ENCODE data around the gene FCER2.

FCER2 gene

DNA sequence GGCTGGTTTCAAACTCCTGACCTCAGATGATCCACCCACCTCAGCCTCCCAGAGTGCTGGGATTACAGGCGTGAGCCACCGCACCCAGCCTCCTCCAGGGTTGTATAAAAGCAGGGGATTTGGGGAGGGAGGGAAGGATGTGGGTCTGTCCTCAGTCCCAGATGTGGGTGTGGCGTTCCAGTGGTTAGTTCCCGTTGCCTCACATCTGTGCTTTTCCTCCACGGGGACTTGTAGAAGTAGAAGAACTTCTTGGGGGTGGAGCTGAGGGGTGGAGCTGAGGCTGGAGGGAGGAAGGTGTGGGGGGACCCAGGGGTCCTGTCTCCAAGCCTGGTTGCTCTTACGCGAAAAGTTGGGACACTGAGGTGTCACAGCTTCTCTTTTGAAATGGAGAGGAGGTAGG lies 25.6 kb downstream of the FCER2 start:
- DNase-seq = no peak

DNA sequence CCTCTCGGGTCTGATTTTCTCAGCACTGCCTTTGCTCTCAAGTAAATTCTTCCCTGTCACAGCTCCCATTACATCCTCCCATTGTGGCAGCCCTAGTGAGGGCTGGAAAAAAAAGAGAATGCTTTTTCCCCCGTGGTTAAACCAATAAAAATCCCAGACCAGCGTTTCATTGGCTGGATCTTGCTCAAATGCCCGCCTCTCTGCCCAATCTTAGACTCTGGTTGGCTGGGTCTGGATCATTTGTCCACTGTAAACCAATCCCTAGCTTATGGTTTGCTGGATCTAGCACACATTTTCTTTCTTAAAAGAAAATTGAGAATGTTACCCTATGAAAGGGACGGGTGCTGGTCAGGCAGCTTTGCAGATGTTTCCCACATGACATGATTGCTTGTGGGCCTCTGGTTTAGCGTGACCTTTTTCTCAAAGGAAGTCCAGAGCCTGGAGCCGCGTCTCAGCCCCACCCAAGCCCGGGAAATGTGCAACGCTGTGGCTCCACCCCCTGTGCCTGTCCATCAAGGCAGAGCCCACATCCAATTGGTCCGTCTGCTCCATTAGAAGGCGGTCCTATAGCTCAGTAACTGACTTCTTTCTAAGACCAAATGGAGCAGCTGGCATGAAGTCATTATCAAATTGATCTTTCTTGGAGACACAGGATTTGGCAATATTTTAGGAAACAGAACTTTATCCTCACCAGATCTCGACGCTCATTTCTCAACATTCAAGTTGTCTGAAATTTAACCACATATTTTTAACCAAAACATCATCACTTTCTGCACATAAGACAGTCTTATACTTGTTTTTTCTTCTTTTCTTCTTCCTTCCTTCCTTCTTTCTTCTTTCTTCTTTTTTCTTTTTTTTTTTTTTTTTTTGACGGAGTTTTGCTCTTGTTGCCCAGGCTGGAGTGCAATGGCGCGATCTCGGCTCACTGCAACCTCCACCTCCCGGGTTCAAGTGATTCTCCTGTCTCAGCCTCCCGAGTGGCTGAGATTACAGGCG lies 27.6 kb downstream of the FCER2 start:
- peak; percentile 70 for DNase-seq

DNA sequence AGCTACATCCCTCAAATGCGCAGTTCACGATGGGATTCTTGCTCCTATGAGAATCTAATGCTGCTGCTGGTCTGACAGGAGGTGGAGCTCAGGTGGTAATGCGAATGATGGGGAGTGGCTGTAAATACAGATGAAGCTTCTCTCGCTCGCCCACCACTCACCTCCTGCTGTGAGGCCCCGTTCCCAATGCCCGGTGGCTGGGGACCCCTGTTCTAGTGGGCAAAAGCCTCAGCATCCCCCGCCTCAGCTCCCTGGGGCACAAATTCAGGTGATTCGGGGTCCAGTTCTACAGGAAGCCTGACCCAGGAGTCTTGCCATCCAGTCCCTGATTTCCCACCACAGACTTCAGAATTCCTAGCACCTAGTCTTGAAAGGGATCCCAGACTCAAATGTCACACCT lies 29.4 kb downstream of the FCER2 start:
- DNase-seq = no peak

DNA sequence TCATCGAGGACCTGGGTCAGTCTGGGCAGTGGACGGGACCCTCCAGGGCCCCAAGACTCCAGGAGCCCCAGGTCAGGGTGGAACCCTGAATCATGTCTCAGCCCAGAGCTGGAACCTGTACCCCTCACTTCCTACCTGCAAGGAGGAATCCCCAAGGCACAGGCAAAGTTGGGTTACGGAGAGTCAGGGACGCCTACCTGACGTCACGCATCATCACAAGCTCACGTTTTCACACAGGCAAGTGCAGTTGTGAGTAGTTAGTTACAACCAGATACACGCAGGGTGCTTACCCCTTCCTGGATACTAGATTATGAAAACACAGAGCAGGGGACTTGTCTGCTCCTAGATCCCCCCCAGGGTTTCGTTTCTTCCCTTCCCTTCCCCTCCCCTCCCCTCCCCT lies 31.1 kb downstream of the FCER2 start:
- no peak for DNase-seq

DNA sequence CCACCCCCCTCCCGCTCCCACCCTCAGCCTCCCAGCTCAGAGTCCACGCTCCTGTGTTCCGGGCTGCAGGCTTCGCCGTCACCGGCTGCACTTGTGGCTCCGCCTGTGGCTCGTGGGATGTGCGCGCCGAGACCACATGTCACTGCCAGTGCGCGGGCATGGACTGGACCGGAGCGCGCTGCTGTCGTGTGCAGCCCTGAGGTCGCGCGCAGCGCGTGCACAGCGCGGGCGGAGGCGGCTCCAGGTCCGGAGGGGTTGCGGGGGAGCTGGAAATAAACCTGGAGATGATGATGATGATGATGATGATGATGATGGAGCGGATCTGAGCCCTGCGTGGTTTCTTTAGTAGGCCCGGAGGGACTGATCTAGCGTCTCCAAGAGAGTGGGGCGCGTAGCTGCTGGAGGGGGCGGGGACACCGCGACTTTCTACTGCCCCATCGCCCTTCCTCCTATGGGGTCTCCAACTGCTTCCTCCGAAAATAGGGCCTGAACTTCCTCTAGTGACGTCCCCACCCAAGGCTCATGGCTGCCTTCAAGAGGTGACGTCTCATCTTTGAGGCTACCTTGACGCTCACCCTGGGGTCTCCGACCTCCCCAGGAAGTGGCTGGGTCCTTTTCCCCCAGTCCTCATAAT lies 31.7 kb downstream of the FCER2 start:
- no peak for DNase-seq

DNA sequence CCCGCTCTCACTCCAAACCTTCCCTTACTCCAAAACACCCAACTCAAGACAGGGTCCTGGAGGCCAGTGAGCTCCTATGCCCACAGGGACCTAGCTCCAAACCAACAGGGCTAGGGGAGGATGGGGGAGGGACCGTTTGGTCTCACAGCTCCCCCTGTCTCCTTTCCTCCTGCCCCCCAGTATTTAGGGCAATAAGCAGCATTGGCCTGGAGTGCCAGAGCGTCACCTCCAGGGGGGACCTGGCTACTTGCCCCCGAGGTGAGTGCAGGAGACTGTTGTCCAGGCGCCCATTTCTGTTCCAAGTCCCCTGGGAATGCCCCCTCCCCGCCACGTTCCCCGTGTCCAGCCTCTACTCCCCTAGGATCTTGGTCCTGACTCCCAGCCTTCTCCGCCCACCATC lies 32.3 kb downstream of the FCER2 start:
- DNase-seq = no peak

DNA sequence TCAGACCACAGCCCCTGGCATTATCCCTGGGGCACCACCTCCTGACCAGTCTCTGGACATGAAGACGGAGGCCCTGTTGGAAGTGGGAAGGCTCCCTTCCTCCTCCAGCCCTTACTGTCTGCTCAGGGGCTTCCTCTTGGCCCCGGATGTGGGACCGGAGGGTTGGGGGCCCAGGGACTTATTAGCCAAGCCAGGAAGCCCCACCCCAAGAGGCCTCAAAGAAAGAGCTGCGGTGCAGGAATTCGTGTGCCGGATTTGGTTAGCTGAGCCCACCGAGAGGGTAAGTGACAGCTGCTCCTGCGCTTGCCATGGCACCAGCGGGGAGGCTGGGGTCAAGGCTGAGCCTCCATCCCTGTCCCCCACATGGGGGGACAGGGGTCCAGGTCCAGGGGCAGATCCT lies 33.1 kb downstream of the FCER2 start, which contains the start of gene RETN:
Gene RETN (plus strand): TSS at position 208 of the 400 bp plus-strand sequence. CDS start 278 bp downstream, outside the sequence.
- no peak for DNase-seq

DNA sequence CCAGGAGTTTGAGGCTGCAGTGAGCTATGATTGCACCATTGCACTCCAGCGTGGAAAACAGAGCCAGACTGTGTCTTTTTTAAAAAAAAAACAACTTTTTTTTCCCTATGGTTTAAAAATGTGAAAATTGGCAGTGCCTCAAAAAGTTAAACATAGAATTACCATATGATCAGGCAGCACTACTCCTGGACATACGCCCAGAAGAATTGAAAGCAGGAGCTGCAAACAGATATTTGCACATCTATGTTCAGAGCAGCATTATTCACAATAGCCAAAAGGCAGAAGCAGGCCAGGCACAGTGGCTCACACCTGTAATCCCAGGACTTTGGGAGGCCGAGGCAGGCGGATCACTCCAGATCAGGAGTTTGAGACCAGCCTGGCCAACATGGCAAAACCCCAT lies 36.9 kb downstream of the FCER2 start:
- no peak for DNase-seq

DNA sequence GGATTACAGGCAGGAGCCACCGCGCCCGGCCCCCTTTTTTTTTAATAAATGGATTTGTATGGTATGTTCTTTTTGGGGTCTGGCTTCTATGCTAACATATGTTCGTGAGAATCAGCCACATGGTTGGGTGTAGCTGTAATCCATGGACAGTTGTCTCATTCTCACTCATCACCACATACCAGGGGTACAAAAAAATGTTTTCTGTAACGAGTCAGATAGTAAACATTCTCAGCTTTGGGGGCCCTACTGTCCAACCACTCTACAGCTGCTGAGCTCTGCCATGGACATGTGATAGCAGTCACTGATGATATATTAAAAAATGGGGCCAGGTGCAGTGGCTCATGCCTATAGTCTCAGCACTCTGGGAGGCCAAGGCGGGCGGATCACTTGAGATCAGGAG lies 38.2 kb downstream of the FCER2 start:
- DNase-seq = no peak

DNA sequence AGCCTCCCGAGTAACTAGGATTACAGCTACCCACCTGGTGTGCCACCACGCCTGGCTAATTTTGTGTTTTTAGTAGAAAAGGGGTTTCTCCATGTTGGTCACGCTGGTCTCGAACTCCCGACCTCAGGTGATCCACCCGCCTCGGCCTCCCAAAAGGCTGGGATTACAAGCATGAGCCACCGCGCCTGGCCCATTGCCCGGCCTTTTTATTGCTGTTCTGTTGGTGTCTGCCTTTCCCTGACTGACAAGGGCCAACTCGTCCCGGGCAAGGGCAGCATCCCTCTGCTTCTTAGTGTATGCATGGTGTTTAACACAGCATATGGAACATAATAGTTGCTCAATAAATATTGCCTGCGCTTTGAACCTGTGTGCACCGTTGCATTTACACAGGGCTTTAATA lies 39.3 kb downstream of the FCER2 start:
- DNase-seq = no peak

DNA sequence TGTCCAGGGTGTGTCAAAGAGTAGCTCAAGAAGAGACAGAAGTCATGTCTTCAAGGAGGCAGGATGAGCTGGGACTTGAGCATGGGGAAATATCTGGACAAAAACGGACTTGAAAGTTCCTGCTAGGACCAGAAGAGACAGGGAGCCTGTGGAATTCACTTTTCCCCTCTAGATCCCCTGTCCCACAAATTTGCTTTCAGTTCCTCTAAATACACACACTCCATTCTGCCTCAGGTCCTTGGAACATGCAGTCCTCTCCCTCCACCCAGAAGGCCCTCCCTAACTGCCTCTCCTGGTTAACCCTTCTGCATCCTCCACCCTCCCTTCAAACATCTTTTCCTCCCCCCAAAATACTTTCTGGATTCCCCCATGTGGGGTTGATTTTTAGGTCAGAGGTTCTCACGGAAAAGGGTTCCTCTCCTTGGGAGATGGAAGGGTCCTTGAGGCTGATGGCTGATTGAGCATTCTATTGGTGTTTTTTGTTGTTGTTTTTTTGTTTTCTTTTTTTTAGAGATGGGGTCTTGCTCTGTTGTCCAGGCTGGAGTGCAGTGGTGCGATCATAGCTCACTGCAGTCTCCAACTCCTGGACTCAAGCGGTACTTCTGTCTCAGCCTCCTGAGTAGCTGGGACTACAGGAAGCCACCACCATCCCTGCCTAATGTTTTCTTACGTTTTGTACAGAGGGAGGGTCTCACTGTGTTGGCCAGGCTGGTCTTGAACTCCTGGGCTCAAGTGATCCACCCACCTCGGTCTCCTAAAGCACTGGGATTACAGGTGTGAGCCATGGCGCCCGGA lies 40.0 kb downstream of the FCER2 start:
- no peak for DNase-seq

DNA sequence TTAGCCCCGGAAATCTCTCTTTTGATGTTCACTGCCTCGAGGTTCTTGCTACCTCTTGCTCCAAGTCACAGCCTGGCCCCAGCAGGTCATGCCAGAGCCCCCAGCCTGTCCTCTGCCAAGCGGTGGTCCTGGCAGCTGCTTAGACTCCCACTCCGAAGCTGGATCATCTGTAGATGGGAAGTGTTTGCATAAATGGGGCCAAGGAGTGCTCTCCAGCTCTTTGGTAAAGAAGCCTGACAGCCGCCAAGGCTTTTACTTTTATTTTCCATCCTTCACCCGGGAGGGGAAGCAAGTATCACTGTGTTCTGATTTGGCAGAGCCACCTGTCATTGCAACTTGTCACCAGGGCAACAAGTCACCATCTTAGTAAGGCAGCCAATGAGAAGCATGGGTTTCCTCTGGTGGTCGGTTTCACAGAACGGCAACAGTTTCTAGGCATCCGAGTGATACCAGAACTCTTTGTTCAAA lies 43.7 kb downstream of the FCER2 start:
- DNase-seq = peak; percentile 73

DNA sequence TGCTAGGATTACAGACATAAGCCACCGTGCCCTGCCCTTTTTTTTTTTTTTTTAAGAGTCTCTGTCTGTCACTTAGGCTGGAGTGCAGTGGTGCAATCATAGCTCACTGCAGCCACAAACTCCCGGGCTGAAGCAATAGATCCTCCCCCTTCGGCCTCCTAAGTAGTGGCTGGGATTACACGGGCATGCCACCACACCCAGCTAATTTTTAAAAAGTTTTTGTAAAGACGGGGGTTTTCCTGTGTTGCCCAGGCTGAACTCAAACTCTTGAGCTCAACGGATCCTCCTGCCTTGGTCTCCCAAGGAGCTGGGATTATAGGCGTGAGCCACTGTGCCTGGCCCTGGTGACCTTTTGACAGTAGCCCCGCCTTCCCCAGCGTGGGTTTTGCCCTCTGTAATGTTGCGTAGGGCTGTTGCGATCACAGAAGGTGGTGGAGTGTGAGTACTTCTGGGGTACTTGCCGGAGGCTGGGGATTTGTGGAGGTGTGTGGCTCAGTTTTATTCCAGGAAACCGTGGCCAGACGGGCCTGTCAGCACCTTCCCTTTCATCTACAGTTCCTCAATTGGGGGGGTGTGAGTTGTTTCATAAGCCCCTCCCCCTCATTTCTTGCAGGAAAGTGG lies 44.7 kb downstream of the FCER2 start:
- no peak for DNase-seq

DNA sequence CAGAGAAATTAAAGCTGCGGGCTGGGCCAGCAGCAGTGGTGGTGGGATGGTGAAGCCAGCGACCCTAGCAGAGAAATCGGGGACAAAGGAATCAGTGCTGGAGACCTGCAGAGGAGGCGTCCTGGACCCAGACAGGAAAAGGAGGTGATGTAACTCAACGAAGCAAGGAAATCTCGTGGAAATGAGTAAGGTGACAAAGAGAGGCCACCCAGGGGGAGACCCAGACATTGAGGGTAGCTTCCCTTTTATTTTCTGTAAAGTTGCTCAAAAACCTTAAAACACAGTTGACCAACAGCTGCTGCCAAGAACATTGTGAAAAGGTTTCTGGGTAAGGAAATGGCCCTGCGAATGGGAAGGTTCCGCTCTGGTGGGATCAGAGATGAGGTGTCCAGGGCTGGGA lies 46.4 kb downstream of the FCER2 start:
- no peak for DNase-seq

DNA sequence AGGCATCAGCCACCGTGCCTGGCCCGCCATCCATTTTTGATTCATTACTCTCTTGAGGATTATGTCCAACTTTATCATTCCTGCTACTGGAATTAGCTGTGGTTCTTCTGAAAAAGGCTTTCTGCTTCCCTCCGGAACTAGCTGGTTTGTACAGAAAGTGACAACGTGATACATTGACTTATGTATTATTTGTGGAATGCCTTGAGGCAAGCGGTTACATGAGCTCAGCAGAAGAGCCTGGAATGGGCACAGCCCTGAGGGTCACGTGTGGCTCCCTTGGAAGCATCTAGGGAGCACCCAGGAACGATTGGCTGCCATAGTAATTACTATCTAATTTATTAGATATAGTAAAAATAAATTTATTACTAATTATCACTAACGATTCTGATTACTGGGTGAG lies 47.5 kb downstream of the FCER2 start:
- DNase-seq = no peak

DNA sequence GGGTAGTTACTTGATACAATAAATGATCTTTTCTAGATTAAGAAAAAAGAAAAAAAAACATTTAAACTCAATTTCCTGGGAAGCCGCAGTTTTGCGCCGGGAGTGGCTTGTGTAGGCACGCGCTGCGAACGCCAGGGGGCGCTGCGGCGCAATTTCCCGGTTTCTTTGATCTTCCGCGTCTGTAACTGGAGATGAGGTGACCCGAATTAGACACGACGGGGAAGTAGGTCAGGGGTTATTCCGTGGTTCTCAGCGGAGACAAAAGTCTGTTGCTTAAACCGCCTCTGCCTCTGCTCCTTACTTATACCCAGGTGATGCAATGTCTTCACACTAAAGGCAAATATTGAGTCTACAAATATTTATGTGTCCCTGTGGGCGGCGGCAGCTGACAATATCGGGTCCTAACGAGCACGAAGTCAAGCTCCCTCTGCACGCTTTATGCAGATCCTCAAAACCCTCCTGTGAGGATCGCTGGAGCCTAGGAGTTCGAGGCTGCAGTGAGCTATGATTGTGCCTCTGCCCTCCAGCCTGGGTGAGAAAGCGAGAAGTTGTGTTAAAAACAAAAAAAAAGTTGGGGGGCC lies 49.8 kb downstream of the FCER2 start:
- peak; percentile 96 for DNase-seq

DNA sequence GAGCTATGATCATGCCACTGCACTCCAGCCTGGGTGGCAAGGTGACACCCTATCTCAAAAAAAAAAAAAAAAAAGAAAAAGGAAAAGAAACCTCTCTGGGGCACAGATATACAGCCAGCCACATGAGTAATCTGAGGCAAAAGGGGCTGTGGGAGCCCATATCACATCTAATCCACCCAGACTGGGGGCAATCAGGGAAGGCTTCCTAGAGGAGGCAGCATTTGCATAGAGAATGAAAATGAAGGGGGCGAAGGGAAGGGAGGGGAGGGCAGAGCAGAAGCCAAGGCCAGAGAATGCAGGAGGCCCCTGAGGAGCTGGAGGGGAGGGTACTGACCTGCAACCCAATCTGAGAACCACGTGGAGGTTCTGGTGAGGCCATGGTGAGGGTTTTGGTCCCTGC lies 51.8 kb downstream of the FCER2 start:
- no peak for DNase-seq

DNA sequence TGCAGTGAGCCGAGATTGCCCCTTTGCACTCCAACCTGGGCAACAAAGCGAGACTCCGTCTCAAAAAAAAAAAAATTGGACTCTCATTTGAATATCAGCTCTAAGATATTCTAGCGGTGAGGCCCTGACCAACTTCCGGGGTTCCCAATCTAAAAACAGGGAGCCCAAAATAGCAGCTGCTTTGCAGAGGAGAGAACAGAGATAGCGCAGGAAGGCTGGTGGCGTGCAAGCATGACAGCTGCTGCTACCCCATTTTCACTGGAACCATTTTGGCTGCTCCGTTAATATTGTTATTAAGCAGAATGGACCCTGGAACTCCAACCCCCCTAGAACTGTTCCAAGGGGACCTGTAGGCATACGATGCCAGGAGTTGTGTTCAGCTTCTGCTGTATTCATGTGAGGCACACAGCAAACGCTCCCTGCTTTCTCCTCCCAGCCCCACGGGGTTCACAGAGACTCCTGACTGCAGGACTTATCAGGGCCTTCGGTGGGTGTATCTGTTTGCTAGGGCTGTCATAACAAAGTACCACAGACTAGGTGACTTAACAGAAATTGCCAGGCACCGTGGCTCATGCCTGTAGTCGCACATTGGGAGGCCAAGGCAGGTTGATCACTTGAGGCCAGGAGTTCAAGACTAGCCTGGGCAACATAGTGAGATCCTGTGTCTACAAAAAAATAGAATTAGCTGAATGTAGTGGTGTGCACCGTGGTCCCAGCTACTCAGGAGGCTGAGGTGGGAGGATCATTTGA lies 53.5 kb downstream of the FCER2 start:
- DNase-seq = no peak

DNA sequence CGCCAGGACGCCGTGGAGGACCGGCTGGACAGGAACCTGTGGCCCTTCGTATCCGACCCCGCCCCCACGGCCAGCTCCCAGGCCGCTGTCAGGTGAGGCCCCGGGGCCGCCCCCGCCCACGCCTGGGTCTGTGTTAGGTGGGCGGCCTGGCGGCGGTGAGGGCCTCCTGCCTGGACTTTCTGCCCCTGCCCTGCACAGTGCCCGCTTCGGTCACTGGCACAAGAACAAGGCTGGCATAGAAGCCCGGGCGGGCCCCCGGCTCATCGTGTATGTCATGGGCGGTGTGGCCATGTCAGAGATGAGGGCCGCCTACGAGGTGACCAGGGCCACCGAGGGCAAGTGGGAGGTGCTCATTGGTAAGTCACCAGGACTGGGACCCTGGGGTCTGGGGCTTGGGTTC lies 54.8 kb downstream of the FCER2 start:
- no peak for DNase-seq

DNA sequence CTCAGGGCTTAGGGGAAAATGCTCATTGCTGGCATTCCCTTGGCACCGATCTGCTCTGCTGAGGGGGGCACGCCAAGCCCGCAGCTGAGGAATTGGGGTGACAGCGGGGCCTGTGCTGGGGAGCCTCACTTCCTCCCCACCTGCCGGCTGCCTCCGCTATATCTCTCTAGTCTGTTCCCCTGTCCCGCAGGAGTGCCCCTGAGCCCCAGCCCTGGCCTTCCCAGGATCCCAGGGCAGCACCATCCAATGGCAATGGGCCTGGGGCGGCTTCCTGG lies 55.6 kb downstream of the FCER2 start:
- DNase-seq = no peak

DNA sequence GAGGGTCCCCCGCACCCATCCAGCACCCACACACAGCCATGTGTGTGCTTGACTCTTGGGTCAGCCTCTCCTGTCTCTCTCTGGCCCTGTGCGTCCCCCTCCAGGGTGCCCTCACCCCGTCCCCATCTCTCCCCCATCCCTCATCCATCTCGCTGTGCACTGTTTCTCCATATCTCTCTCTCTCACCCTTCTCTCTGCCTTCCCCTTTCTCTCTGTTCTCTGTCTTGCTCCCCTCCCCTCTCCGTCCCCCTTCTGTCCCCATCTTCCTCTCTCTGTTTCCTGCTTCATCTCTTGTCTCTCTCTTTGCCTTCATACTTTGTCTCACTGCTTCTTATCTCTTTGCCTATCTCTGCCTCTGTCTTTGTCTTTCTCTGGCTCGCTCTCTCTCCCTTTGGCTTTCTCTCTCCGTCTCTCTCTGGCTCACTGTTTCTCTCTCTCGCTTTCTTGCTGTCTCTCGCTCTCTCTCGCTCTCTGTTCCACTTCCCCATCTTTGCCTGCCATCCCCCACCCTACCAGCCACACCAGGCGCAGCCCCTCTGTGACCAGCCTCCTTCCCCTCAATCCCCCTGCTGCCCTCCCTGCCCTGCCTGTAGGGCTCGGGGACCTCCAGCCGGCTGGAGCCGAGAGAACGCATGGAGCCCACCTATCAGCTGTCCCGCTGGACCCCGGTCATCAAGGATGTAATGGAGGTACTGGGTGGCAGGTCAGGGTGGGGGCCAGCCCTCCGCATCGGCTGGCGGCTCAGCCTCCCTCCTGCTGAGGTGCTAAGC lies 56.1 kb downstream of the FCER2 start:
- no peak for DNase-seq

All from activated effector memory CD4-positive, alpha-beta T cell treated with anti-CD3 and anti-CD28 coated beads, Interleukin-2, amount 50 U/mL, for 16 hours (primary cell).